ENCODE data around the gene MUC4.
"Not testable (repeated sequence)": the region's sequence is repeated elsewhere in the genome, so short reads cannot be mapped to it uniquely, and the experiment has no call there.

MUC4 gene

GRCh38 chr3:195738274-195739044, 73.3 kb downstream of the MUC4 start:
- DNase-seq (ENCODE audit: low read depth, low spot score): no peak
- Histone ChIP-seq H3K27ac (no peak overlapping the region), H3K9ac (ENCODE audit: insufficient read length) (no peak overlapping the region), H3K4me3 (no peak overlapping the region), H3K9me3 (ENCODE audit: low read depth, low read length) (no peaks in the 10 kb centered on the region), H3K36me3 (ENCODE audit: insufficient read depth, low read length) (no peaks in the 10 kb centered on the region)
- TF ChIP-seq EZH2 (IDR thresholded peaks at IDR 0.05) (no peak), FOXP2 (optimal IDR thresholded peaks at IDR 0.05; ENCODE audit: control extremely low read depth, extremely low read length, insufficient read depth) (no peak), POLR2AphosphoS5 (IDR thresholded peaks at IDR 0.05; ENCODE audit: borderline replicate concordance, low read depth, low read length) (no peak)

GRCh38 chr3:195737782-195738181, 73.9 kb downstream of the MUC4 start:
- H3K27ac ChIP-seq; H3K36me3 ChIP-seq (ENCODE audit: insufficient read depth, low read length); H3K9me3 ChIP-seq (ENCODE audit: low read depth, low read length); H3K4me3 ChIP-seq; H3K9ac ChIP-seq (ENCODE audit: insufficient read length); DNase-seq (ENCODE audit: low read depth, low spot score): not testable (repeated sequence)

GRCh38 chr3:195736866-195737490, 74.8 kb downstream of the MUC4 start:
- Histone ChIP-seq H3K9ac (ENCODE audit: insufficient read length) (no peak overlapping the region), H3K9me3 (ENCODE audit: low read depth, low read length) (no peaks in the 10 kb centered on the region), H3K27ac (no peak overlapping the region), H3K4me3 (no peak overlapping the region), H3K36me3 (ENCODE audit: insufficient read depth, low read length) (no peaks in the 10 kb centered on the region)
- no peak for DNase-seq (ENCODE audit: low read depth, low spot score)
- TF ChIP-seq FOXP2 (optimal IDR thresholded peaks at IDR 0.05; ENCODE audit: control extremely low read depth, extremely low read length, insufficient read depth): no peak
- TF ChIP-seq EZH2 (IDR thresholded peaks at IDR 0.05): no peak
- TF ChIP-seq POLR2AphosphoS5 (IDR thresholded peaks at IDR 0.05; ENCODE audit: borderline replicate concordance, low read depth, low read length): no peak

GRCh38 chr3:195735036-195735695, 76.6 kb downstream of the MUC4 start:
- H3K36me3 ChIP-seq (ENCODE audit: insufficient read depth, low read length): no peaks in the 10 kb centered on the region
- no peak overlapping the region for H3K27ac ChIP-seq
- no peak overlapping the region for H3K4me3 ChIP-seq
- no peaks in the 10 kb centered on the region for H3K9me3 ChIP-seq (ENCODE audit: low read depth, low read length)
- H3K9ac ChIP-seq (ENCODE audit: insufficient read length): no peak overlapping the region
- TF ChIP-seq FOXP2 (optimal IDR thresholded peaks at IDR 0.05; ENCODE audit: control extremely low read depth, extremely low read length, insufficient read depth): no peak
- TF ChIP-seq EZH2 (IDR thresholded peaks at IDR 0.05): no peak
- no peak for TF ChIP-seq POLR2AphosphoS5 (IDR thresholded peaks at IDR 0.05; ENCODE audit: borderline replicate concordance, low read depth, low read length)
- no peak for DNase-seq (ENCODE audit: low read depth, low spot score)

DNA sequence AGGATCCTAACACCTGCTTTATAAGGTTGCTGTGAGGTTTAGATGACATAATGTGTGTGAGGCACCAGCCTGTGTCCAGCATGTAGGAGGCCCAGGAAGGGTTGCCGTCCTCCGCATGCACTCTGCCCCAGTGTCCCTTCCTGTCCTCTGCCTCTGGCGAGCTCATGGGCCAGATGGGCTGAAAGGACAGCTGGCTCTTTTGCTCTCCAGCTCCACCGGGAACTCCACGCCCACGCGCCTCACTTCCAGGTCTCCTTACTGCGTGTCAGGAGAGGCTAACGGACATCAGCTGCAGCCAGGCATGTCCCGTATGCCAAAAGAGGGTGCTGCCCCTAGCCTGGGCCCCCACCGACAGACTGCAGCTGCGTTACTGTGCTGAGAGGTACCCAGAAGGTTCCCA, 78.8 kb downstream of the MUC4 start:
- H3K27ac ChIP-seq: no peak overlapping the region
- DNase-seq (ENCODE audit: low read depth, low spot score): no peak
- TF ChIP-seq FOXP2 (optimal IDR thresholded peaks at IDR 0.05; ENCODE audit: control extremely low read depth, extremely low read length, insufficient read depth) (no peak), POLR2AphosphoS5 (IDR thresholded peaks at IDR 0.05; ENCODE audit: borderline replicate concordance, low read depth, low read length) (no peak), EZH2 (IDR thresholded peaks at IDR 0.05) (no peak)
- no peaks in the 10 kb centered on the region for H3K36me3 ChIP-seq (ENCODE audit: insufficient read depth, low read length)
- no peak overlapping the region for H3K9ac ChIP-seq (ENCODE audit: insufficient read length)
- no peak overlapping the region for H3K4me3 ChIP-seq
- no peaks in the 10 kb centered on the region for H3K9me3 ChIP-seq (ENCODE audit: low read depth, low read length)

DNA sequence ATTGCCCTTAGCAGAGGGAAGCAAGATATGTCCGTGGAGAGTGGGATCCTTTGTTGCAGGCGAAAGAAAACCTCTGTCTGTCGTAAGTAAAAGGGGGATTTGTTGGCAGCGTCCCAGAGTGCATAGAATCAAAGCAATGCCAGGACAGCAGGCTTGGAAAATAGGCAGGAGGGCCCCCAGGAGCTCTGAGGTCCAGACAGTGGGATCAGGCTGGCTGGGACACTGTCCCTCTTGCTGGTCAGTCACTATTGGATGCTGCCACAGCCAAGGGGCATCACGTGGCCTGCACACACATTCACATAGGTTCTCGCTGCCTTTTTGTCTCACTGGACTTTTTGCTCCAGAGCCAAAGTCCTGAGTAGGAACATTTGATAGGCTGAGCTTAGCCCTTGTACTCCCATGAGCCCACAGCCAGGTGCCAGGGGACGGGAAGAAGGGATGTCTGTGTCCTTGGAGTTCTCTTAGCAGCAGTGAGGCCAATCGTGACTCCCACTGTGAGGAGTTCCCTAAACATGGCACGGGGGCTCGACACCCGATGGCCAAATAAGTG, 80.3 kb downstream of the MUC4 start:
- no peaks in the 10 kb centered on the region for H3K9me3 ChIP-seq (ENCODE audit: low read depth, low read length)
- H3K27ac ChIP-seq: no peak overlapping the region
- H3K9ac ChIP-seq (ENCODE audit: insufficient read length): no peak overlapping the region
- no peaks in the 10 kb centered on the region for H3K36me3 ChIP-seq (ENCODE audit: insufficient read depth, low read length)
- TF ChIP-seq EZH2 (IDR thresholded peaks at IDR 0.05): no peak
- no peak for TF ChIP-seq FOXP2 (optimal IDR thresholded peaks at IDR 0.05; ENCODE audit: control extremely low read depth, extremely low read length, insufficient read depth)
- no peak for TF ChIP-seq POLR2AphosphoS5 (IDR thresholded peaks at IDR 0.05; ENCODE audit: borderline replicate concordance, low read depth, low read length)
- DNase-seq (ENCODE audit: low read depth, low spot score): no peak
- no peak overlapping the region for H3K4me3 ChIP-seq

DNA sequence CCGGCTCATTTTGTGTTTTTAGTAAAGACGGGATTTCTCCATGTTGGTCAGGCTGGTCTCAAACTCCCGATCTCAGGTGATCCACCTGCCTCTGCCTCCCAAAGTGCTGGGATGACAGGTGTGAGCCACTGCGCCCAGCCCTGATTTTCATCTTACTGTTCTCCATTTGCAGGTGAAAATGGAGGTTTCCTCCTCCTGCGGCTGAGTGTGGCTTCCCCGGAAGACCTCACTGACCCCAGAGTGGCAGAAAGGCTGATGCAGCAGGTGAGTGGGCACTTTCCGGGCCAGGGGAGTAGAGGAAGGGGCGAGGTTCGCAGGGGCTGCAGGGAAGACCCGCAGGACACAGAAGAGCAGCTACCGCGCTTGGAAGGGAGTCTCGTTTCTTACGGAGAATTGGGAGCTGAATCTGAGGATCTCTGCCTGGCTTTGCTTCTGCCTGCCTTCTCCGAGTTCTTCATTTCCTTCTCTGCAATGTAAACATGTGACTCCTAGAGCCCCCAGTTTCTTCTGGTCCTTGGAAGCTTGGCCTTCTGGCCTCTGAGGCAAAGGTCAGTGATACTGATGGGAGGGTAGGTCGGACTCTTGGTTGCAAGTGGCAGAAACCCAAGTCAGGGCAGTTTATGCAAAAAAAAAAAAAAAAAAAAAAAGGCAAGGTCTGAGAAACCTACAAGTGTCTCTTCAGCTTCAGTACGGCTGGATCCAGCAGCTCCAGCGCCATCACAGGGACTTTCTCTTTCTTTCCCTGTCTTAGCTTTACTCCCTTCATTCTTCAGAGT, 82.1 kb downstream of the MUC4 start:
- TF ChIP-seq FOXP2 (optimal IDR thresholded peaks at IDR 0.05; ENCODE audit: control extremely low read depth, extremely low read length, insufficient read depth) (no peak), POLR2AphosphoS5 (IDR thresholded peaks at IDR 0.05; ENCODE audit: borderline replicate concordance, low read depth, low read length) (no peak), EZH2 (IDR thresholded peaks at IDR 0.05) (no peak)
- no peak overlapping the region for H3K27ac ChIP-seq
- H3K4me3 ChIP-seq: no peak overlapping the region
- H3K9ac ChIP-seq (ENCODE audit: insufficient read length): no peak overlapping the region
- no peaks in the 10 kb centered on the region for H3K9me3 ChIP-seq (ENCODE audit: low read depth, low read length)
- no peaks in the 10 kb centered on the region for H3K36me3 ChIP-seq (ENCODE audit: insufficient read depth, low read length)
- DNase-seq (ENCODE audit: low read depth, low spot score): no peak

DNA sequence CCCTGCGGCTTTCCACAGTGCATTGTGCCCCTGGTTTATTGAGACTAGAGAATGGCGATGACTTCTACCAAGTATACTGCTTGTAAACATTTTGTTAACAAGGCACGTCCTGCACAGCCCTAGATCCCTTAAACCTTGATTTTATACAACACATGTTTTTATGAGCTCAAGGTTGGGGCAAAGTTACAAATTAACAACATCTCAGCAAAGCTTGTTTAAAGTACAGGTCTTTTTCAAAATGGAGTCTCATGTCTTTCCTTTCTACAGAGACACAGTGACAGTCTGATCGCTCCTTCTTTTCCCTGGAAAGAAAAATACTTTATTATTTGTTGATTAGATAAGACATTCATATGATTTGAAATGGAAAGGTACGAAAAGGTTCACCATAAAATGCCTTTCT, 82.9 kb downstream of the MUC4 start:
- H3K36me3 ChIP-seq (ENCODE audit: insufficient read depth, low read length); H3K27ac ChIP-seq; DNase-seq (ENCODE audit: low read depth, low spot score): not testable (repeated sequence)

More for the DNA sequence above, 82.9 kb downstream of the MUC4 start:
- H3K9ac ChIP-seq (ENCODE audit: insufficient read length); H3K9me3 ChIP-seq (ENCODE audit: low read depth, low read length); H3K4me3 ChIP-seq: not testable (repeated sequence)

Data from SK-N-MC (cell line).